K562 (cell line): Measurements from ENCODE around the gene NR1D1. TPM values are rescaled to one million over a fixed set of nuclear protein-coding genes. Genes with fewer than 3 reads are reported as not detected.

Source experiments
- ADNP ChIP-seq: fragments of 200-800 bp; sonication (Bioruptor generic); IDR thresholded peaks from 2 replicates; pipeline ENCODE4 v1.6.1; 2016; ENCODE audit warnings: missing genetic modification characterization, missing compliant biosample characterization
- CGGBP1 ChIP-seq: fragments of 250-450 bp; sonication (Bioruptor Pico); IDR thresholded peaks from 2 replicates; pipeline ENCODE4 v1.9.0; 2021; ENCODE audit warnings: mild to moderate bottlenecking
- DDX20 ChIP-seq: fragments of 450-650 bp; IDR thresholded peaks from 2 replicates; pipeline ENCODE4 v1.6.1; 2016; ENCODE audit warnings: missing genetic modification characterization, low read depth, mild to moderate bottlenecking, missing compliant biosample characterization, moderate library complexity
- ETS1 ChIP-seq: conservative IDR thresholded peaks from 2 replicates; pipeline ENCODE4 v1.6.1; 2011; ENCODE audit warnings: low read depth, mild to moderate bottlenecking, low read length; ENCODE audit not compliant: control insufficient read depth
- ETV1 ChIP-seq: fragments of 450-650 bp; conservative IDR thresholded peaks from 2 replicates; pipeline ENCODE4 v1.6.1; 2016; ENCODE audit warnings: missing genetic modification characterization, control low read depth, low read depth, missing compliant biosample characterization
- HIVEP1 ChIP-seq: fragments of 250-450 bp; sonication (Bioruptor Pico); IDR thresholded peaks from 2 replicates; pipeline ENCODE4 v1.4.0; 2020; ENCODE audit warnings: mild to moderate bottlenecking
- HOMEZ ChIP-seq: fragments of 250-450 bp; sonication (Bioruptor Pico); IDR thresholded peaks from 2 replicates; pipeline ENCODE4 v1.4.0; 2020; ENCODE audit warnings: mild to moderate bottlenecking, moderate library complexity
- KDM2B ChIP-seq: fragments of 250-450 bp; sonication (Bioruptor Pico); IDR thresholded peaks from 2 replicates; pipeline ENCODE4 v1.8.0; 2021; ENCODE audit warnings: mild to moderate bottlenecking, moderate library complexity
- MCM5 ChIP-seq: fragments of 450-650 bp; IDR thresholded peaks from 2 replicates; pipeline ENCODE4 v1.6.1; 2016; ENCODE audit warnings: low read depth
- MXD1 ChIP-seq: fragments of 250-450 bp; sonication (Bioruptor Pico); IDR thresholded peaks from 2 replicates; pipeline ENCODE4 v1.8.0; 2021; ENCODE audit warnings: borderline replicate concordance, mild to moderate bottlenecking, moderate library complexity; ENCODE audit not compliant: poor library complexity, severe bottlenecking
- NCOA6 ChIP-seq: fragments of 450-650 bp; IDR thresholded peaks from 2 replicates; pipeline ENCODE4 v1.6.1; 2017; ENCODE audit warnings: mild to moderate bottlenecking
- PHF21A ChIP-seq: fragments of 450-650 bp; IDR thresholded peaks from 2 replicates; pipeline ENCODE4 v1.6.1; 2017; ENCODE audit warnings: low read depth, borderline replicate concordance
- SMAD1 ChIP-seq: fragments of 150-350 bp; IDR thresholded peaks from 2 replicates; pipeline ENCODE4 v1.6.1; 2014; ENCODE audit warnings: low read length, low read depth; ENCODE audit not compliant: partially characterized antibody
- SMARCA5 ChIP-seq: fragments of 450-650 bp; IDR thresholded peaks from 2 replicates; pipeline ENCODE4 v1.6.1; 2016
- TAF7 ChIP-seq: fragments of 450-650 bp; IDR thresholded peaks from 2 replicates; pipeline ENCODE4 v1.6.1; 2016; ENCODE audit warnings: missing genetic modification characterization, missing compliant biosample characterization
- USF2 ChIP-seq: sonication (generic); formaldehyde crosslinking; IDR thresholded peaks from 2 replicates; pipeline ENCODE4 v1.5.0; 2020; ENCODE audit warnings: missing genetic modification reagents
- WHSC1 ChIP-seq: IDR thresholded peaks from one replicate; pipeline ENCODE4 v1.6.1; 2012; ENCODE audit warnings: low read length, control low read depth, inconsistent platforms
- ZBTB49 ChIP-seq: sonication (generic); formaldehyde crosslinking; IDR thresholded peaks from 2 replicates; pipeline ENCODE4 v1.8.0; 2022; ENCODE audit warnings: missing genetic modification reagents, mild to moderate bottlenecking, borderline replicate concordance
- ZFP30 ChIP-seq: fragments of 250-450 bp; sonication (Bioruptor Pico); IDR thresholded peaks from 2 replicates; pipeline ENCODE4 v1.8.0; 2022; ENCODE audit warnings: moderate library complexity, mild to moderate bottlenecking, inconsistent platforms, borderline replicate concordance
- ZNF311 ChIP-seq: fragments of 250-450 bp; sonication (Bioruptor Pico); IDR thresholded peaks from 2 replicates; pipeline ENCODE4 v1.4.0; 2020; ENCODE audit warnings: mild to moderate bottlenecking, moderate library complexity
- ZNF354B ChIP-seq: fragments of 250-450 bp; sonication (Bioruptor Pico); IDR thresholded peaks from 2 replicates; pipeline ENCODE4 v1.4.0; 2020
- ZNF431 ChIP-seq: sonication (generic); formaldehyde crosslinking; IDR thresholded peaks from 2 replicates; pipeline ENCODE4 v1.8.0; 2022; ENCODE audit warnings: mild to moderate bottlenecking, missing genetic modification reagents
- ZNF444 ChIP-seq: fragments of 250-450 bp; sonication (Bioruptor Pico); IDR thresholded peaks from 2 replicates; pipeline ENCODE4 v1.4.0; 2020; ENCODE audit warnings: mild to moderate bottlenecking, moderate library complexity
- polyA plus RNA-seq, 8 experiments: library from polyadenylated mRNA; depleted of rRNA in 4 of 8; stranded (reverse) in 5 of 8; unstranded in 3 of 8; fragments of >200 nt; fragmentation: Nextera tagmentation in 2 of 8; fragmentation: Illumina TruSeq in 1 of 8; extraction: Ambion mirVana in 2 of 8; extraction: Trizol in 1 of 8; gene quantifications; 2 replicates each; pipeline versions ENCODE4 v1.2.1 to v1.2.3, GENCODE V29; 2011 to 2014; ENCODE audit warnings: inconsistent platforms in 1 of 8, missing spikeins in 1 of 8
- total RNA-seq, 7 experiments: library from RNA; depleted of rRNA in 6 of 7; stranded (reverse); fragments of >200 nt in 6 of 7; fragmentation: Illumina TruSeq in 2 of 7; extraction: Trizol in 2 of 7; gene quantifications; 2 replicates each; pipeline versions ENCODE4 v1.2.1 to v1.2.3, GENCODE V29; 2011 to 2021; ENCODE audit warnings: low replicate concordance in 1 of 7

NR1D1 gene
- total and polyA plus RNA-seq, 9 of the 15 experiments (the other 6 are each of a cell fraction or from before 2014, with no cell fraction given), result 0.25 to 7.7 (median 0.65) TPM

- no peak for TF ChIP-seq CGGBP1 (CRISPR knock-in tag)
- TF ChIP-seq ETV1 (tag), result peak; percentile 59; the same call in 1 of the 2 replicates
- TF ChIP-seq KDM2B, result no peak
- TF ChIP-seq ZNF431 (CRISPR knock-in tag), result 0 out of 2 replicates have a peak, but pooled peaks have one; percentile 41
- TF ChIP-seq USF2 (CRISPR knock-in tag), result peak; percentile 90
- no peak for TF ChIP-seq ZFP30 (CRISPR knock-in tag)
- TF ChIP-seq HOMEZ (CRISPR knock-in tag), result no peak
- TF ChIP-seq SMAD1, result peak; percentile 61
- no peak for TF ChIP-seq PHF21A
- peak; percentile 80 for TF ChIP-seq MXD1 (CRISPR knock-in tag)
- TF ChIP-seq HIVEP1 (CRISPR knock-in tag), result no peak
- TF ChIP-seq DDX20 (tag), result no peak
- no peak for TF ChIP-seq NCOA6
- no peak for TF ChIP-seq SMARCA5
- TF ChIP-seq ZNF444 (CRISPR knock-in tag), result no peak
- no peak for TF ChIP-seq ZBTB49
- no peak for TF ChIP-seq ZNF311 (CRISPR knock-in tag)
- TF ChIP-seq MCM5, result no peak
- no peak for TF ChIP-seq ADNP (tag)
- TF ChIP-seq WHSC1, result no peak
- peak; percentile 51; the same call in 1 of the 2 replicates for TF ChIP-seq ETS1
- no peak for TF ChIP-seq ZNF354B
- TF ChIP-seq TAF7 (tag), result no peak
Observed at GRCh38 chr17:40100669-40101366, 429 bp upstream of the NR1D1 start (continued).
